Measurements from ENCODE around the gene HSP90AA1.

DNA sequence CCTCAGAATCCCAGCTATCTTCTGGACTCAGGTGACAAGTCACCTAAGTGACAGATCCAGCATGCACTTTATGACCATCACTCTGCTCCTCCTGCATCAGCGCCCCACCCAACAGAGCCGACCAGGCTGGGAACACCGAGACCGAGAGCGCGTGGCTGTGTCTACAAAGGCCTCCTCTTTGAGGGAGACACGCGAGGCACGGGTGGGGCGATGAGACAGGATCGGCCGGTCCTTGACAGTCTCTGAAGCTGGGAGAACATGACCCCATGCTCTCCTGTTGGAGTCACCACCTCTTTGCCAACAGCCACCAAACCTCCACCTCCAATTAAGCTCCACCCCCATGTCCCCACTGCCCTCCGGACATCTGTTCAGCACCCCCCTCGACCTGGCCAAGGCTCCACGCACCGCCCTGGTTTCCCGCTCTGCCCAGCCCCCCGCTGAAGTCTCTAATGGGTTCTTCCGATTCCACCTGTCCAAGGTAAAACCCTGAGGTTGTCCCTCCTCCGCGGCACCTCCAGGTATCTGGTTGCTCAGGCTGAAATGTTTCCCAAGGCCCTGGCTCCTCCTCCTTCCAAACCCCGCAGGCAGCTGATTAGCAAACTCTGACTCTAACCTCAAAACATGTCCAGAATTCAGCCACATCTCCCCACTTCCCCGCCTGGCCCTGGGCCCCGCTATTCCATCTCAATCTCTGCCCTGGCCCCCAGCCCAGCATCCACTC is 31.5 kb downstream of the HSP90AA1 start:
- TF ChIP-seq, protein P1, sequence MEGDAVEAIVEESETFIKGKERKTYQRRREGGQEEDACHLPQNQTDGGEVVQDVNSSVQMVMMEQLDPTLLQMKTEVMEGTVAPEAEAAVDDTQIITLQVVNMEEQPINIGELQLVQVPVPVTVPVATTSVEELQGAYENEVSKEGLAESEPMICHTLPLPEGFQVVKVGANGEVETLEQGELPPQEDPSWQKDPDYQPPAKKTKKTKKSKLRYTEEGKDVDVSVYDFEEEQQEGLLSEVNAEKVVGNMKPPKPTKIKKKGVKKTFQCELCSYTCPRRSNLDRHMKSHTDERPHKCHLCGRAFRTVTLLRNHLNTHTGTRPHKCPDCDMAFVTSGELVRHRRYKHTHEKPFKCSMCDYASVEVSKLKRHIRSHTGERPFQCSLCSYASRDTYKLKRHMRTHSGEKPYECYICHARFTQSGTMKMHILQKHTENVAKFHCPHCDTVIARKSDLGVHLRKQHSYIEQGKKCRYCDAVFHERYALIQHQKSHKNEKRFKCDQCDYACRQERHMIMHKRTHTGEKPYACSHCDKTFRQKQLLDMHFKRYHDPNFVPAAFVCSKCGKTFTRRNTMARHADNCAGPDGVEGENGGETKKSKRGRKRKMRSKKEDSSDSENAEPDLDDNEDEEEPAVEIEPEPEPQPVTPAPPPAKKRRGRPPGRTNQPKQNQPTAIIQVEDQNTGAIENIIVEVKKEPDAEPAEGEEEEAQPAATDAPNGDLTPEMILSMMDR (IDR thresholded peaks at IDR 0.05) = no peak
- no peak for TF ChIP-seq POLR2A (IDR thresholded peaks at IDR 0.05)
